Mammary epithelial cell (primary cell): ENCODE measurements around the gene MAPK1.

Experiments
- EZH2 ChIP-seq: IDR thresholded peaks from 2 replicates; pipeline ENCODE4 v1.6.1; 2012; ENCODE audit warnings: low read length, inconsistent platforms, borderline replicate concordance
- TF ChIP-seq, protein P1 (sequence below), 2 donors: IDR thresholded peaks in 1 of 2; conservative IDR thresholded peaks in 1 of 2; 2 replicates each; pipeline ENCODE4 v1.5.1; 2011 to 2012; ENCODE audit warnings: inconsistent platforms in 2 of 2, low read length in 2 of 2, mild to moderate bottlenecking in 2 of 2, control low read depth in 1 of 2, low read depth in 1 of 2; ENCODE audit not compliant: insufficient read depth in 1 of 2; ENCODE audit errors: extremely low read depth in 1 of 2

DNA sequence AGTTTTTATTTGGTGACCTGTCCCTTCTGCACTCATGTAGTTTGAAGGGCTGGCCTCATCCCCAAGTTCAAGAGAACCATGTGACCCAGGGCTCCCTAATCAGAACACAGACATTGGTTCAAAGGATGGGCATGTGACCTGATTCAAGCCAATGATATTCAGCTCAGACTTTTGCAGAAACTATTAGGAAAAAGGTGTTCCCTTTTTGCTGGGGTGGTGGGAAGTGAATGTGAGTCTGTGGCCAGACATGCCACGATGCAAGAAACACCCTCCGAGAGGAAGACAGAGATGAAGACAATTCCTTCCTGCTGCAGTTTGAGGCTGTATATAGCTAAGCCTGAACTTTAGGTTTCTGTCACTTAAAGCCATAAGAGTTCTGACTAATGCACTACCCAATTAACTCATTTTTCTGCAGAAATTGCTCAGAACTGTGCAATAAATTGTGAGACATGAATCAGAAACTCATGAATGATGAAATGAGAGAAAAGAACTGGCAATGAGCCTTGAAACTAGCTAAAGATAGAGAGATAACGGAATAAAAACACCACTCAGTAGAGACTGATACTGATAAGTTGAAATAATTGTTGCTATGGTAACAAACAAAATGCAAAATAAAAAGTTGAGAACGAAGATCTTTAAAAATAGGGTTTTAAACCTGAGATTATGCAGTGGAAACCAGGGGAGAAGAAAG is 9.2 kb upstream of the MAPK1 start:
- TF ChIP-seq, protein P1, sequence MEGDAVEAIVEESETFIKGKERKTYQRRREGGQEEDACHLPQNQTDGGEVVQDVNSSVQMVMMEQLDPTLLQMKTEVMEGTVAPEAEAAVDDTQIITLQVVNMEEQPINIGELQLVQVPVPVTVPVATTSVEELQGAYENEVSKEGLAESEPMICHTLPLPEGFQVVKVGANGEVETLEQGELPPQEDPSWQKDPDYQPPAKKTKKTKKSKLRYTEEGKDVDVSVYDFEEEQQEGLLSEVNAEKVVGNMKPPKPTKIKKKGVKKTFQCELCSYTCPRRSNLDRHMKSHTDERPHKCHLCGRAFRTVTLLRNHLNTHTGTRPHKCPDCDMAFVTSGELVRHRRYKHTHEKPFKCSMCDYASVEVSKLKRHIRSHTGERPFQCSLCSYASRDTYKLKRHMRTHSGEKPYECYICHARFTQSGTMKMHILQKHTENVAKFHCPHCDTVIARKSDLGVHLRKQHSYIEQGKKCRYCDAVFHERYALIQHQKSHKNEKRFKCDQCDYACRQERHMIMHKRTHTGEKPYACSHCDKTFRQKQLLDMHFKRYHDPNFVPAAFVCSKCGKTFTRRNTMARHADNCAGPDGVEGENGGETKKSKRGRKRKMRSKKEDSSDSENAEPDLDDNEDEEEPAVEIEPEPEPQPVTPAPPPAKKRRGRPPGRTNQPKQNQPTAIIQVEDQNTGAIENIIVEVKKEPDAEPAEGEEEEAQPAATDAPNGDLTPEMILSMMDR (conservative IDR thresholded peaks at IDR 0.05 in 1 of 2, IDR thresholded peaks at IDR 0.05 in 1 of 2; ENCODE audit: extremely low read depth in 1 of 2, insufficient read depth in 1 of 2, low read depth in 1 of 2, low read length in 2 of 2) = no peak
- no peak for TF ChIP-seq EZH2
